Erythroblast (primary cell): ENCODE data around the gene OCA2.

Source experiments
- GATA1 ChIP-seq: IDR thresholded peaks from 2 replicates; pipeline ENCODE4 v1.6.1; 2011; ENCODE audit warnings: low read depth, mild to moderate bottlenecking, control low read depth, low read length, moderate library complexity
- POLR2A ChIP-seq: IDR thresholded peaks from 2 replicates; pipeline ENCODE4 v1.6.1; 2011; ENCODE audit warnings: mild to moderate bottlenecking, low read length

GRCh38 chr15:27871078-27871901, 227.8 kb downstream of the OCA2 start:
- TF ChIP-seq POLR2A (no peak), GATA1 (no peak)
